Hepatocyte (in vitro differentiated cells): ENCODE data around the gene CGRRF1.

ENCODE experiments used
- EZH2 ChIP-seq: fragments of 200-600 bp; sonication (generic); IDR thresholded peaks from 2 replicates; pipeline ENCODE4 v1.6.1; 2016; ENCODE audit warnings: antibody characterized with exemption, mild to moderate bottlenecking, borderline replicate concordance
- TF ChIP-seq, protein P1 (sequence below): fragments of 200-600 bp; sonication (generic); IDR thresholded peaks from 2 replicates; pipeline ENCODE4 v1.5.1; 2016; ENCODE audit warnings: antibody characterized with exemption, mild to moderate bottlenecking; ENCODE audit not compliant: poor library complexity

DNA sequence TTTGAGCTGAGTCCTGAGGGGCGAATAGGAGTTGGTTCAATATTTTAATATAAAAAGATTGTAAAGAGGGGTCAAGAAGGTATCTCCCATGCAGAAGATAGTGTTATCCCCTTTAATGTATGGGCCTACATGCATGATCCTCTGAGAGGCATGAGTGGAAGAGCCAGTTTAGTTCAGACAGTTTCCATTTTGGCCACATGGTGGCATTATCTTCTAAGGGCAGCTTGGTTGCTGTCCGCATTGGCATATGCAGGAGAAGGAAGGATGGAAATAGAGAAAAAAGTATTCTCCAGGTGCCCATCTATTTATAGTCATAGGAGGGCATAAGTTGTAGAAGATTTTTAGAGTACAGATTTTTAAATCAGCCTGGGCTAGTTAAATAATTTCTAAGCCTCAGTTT, 62.6 kb downstream of the CGRRF1 start:
- TF ChIP-seq EZH2: no peak
- TF ChIP-seq, protein P1, sequence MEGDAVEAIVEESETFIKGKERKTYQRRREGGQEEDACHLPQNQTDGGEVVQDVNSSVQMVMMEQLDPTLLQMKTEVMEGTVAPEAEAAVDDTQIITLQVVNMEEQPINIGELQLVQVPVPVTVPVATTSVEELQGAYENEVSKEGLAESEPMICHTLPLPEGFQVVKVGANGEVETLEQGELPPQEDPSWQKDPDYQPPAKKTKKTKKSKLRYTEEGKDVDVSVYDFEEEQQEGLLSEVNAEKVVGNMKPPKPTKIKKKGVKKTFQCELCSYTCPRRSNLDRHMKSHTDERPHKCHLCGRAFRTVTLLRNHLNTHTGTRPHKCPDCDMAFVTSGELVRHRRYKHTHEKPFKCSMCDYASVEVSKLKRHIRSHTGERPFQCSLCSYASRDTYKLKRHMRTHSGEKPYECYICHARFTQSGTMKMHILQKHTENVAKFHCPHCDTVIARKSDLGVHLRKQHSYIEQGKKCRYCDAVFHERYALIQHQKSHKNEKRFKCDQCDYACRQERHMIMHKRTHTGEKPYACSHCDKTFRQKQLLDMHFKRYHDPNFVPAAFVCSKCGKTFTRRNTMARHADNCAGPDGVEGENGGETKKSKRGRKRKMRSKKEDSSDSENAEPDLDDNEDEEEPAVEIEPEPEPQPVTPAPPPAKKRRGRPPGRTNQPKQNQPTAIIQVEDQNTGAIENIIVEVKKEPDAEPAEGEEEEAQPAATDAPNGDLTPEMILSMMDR: peak; percentile 52
